HCT116 (cell line): ENCODE results near the gene COG2. TPM values are rescaled to one million over a fixed set of nuclear protein-coding genes. Genes with fewer than 3 reads are reported as not detected.
A peak's percentile ranks its signal among the peaks of the same experiment; 100 is the strongest.

Experiments
- ATAC-seq: fragments of 200-7000 bp; cut with Tn5 transposase; 2 replicates; pipeline ENCODE4 v1.9.1; 2020; ENCODE audit warnings: mild to moderate bottlenecking, moderate library complexity
- Bru-seq: library from RNA; stranded (reverse); fragments of 400-500 nt; gene quantifications from one replicate; lab custom pipeline; 2021; lab: Mats Ljungman, UMichigan
- BruChase-seq, 2 experiments: library from RNA; stranded (reverse); fragments of 400-500 nt; gene quantifications; one replicate each; lab custom pipeline; 2021; lab: Mats Ljungman, UMichigan
- BruUV-seq: library from RNA; stranded (reverse); fragments of 400-500 nt; replicated peaks from 2 replicates; lab custom pipeline; 2021; lab: Mats Ljungman, UMichigan
- CTCF ChIA-PET: fragments of 300-600 bp; sonication (Branson Sonifier 250); formaldehyde crosslinking; loops from one replicate; lab custom pipeline; 2021; ENCODE audit warnings: antibody characterized with exemption; lab: Charles Lee
- POLR2A ChIA-PET: fragments of 300-600, 350-600 bp; sonication (Branson Sonifier 250); formaldehyde crosslinking; loops from one replicate; lab custom pipeline; 2021; ENCODE audit warnings: antibody characterized with exemption; lab: Charles Lee
- RAD21 ChIA-PET, 2 experiments: fragments of 300-600 bp; sonication (Branson Sonifier 250); formaldehyde crosslinking; loops; one replicate each; lab custom pipeline; 2023; ENCODE audit warnings: low total read pairs in 2 of 2; ENCODE audit not compliant: uncharacterized antibody in 2 of 2, unreplicated experiment in 2 of 2, low non-redundant PET in 1 of 2; lab: Charles Lee
- DNase-seq: peaks from one replicate; pipeline ENCODE4 v3.0.0-alpha.2; 2010; ENCODE audit warnings: low read depth, low spot score
- H2AFZ ChIP-seq: fragments of 200-600 bp; shearing (Covaris generic), sonication (generic); 2 replicates; pipeline ENCODE4 v1.6.1; 2017; ENCODE audit warnings: low read depth, mixed run types, mixed read lengths, antibody characterized with exemption, low read length; ENCODE audit not compliant: poor library complexity, severe bottlenecking
- H3K27ac ChIP-seq: 2 replicates; pipeline ENCODE4 v1.5.1; 2012; ENCODE audit warnings: low read depth, low read length
- H3K27me3 ChIP-seq: fragments of 200-600 bp; sonication (generic); 2 replicates; pipeline ENCODE4 v1.6.1; 2016; ENCODE audit warnings: mixed run types, low read length, mixed read lengths; ENCODE audit not compliant: insufficient read depth
- H3K36me3 ChIP-seq, 2 experiments: fragments of 200-500 bp in 1 of 2; fragments of 200-600 bp in 1 of 2; sonication (Bioruptor generic) in 1 of 2; sonication (generic) in 1 of 2; 2 replicates each; pipeline versions ENCODE4 v1.5.1 to v1.6.1; 2014 to 2016; ENCODE audit warnings: low read length in 2 of 2, inconsistent platforms in 1 of 2, mixed read lengths in 1 of 2, mixed run types in 1 of 2; ENCODE audit not compliant: insufficient read depth in 2 of 2, control insufficient read depth in 1 of 2
- H3K4me1 ChIP-seq, 2 experiments: fragments of 200-600 bp in 1 of 2; sonication (generic) in 1 of 2; 2 replicates each; pipeline versions ENCODE4 v1.5.1 to v1.6.1; 2012 to 2017; ENCODE audit warnings: low read length in 2 of 2, inconsistent platforms in 1 of 2, mild to moderate bottlenecking in 1 of 2, mixed read lengths in 1 of 2, mixed run types in 1 of 2, moderate library complexity in 1 of 2; ENCODE audit not compliant: insufficient read depth in 2 of 2, control insufficient read depth in 1 of 2
- H3K4me2 ChIP-seq: fragments of 200-600 bp; sonication (generic); 2 replicates; pipeline ENCODE4 v1.6.1; 2017; ENCODE audit warnings: mixed run types, low read length, mixed read lengths
- H3K4me3 ChIP-seq, 2 experiments: fragments of 200-600 bp in 1 of 2; sonication (generic) in 1 of 2; replicated peaks in 1 of 2; 2 replicates each; pipeline ENCODE4 v1.5.1; 2011 to 2016; ENCODE audit warnings: low read length in 2 of 2, control low read depth in 1 of 2, low read depth in 1 of 2, mild to moderate bottlenecking in 1 of 2, mixed read lengths in 1 of 2, mixed run types in 1 of 2
- H3K79me2 ChIP-seq: fragments of 200-600 bp; sonication (generic); 2 replicates; pipeline ENCODE4 v1.6.1; 2017; ENCODE audit warnings: mild to moderate bottlenecking, mixed run types, low read length, moderate library complexity, mixed read lengths; ENCODE audit not compliant: insufficient read depth
- H3K9ac ChIP-seq: fragments of 200-600 bp; sonication (generic); 2 replicates; pipeline ENCODE4 v1.6.1; 2016; ENCODE audit warnings: low read length, mixed read lengths
- H3K9me2 ChIP-seq: fragments of 200-600 bp; sonication (generic), shearing (Covaris generic); 2 replicates; pipeline ENCODE4 v1.6.1; 2017; ENCODE audit warnings: mixed run types, mild to moderate bottlenecking, moderate library complexity; ENCODE audit not compliant: insufficient read depth
- H3K9me3 ChIP-seq, 2 experiments: fragments of 200-500 bp in 1 of 2; fragments of 200-600 bp in 1 of 2; sonication (Bioruptor generic) in 1 of 2; sonication (generic) in 1 of 2; 2 replicates each; pipeline ENCODE4 v1.6.1; 2014 to 2017; ENCODE audit warnings: low read length in 2 of 2, mixed read lengths in 2 of 2, inconsistent platforms in 1 of 2, low read depth in 1 of 2, mild to moderate bottlenecking in 1 of 2, mixed run types in 1 of 2, moderate library complexity in 1 of 2; ENCODE audit not compliant: control insufficient read depth in 1 of 2, insufficient read depth in 1 of 2
- H4K20me1 ChIP-seq: fragments of 200-600 bp; sonication (generic), shearing (Covaris generic); 2 replicates; pipeline ENCODE4 v1.6.1; 2017; ENCODE audit warnings: mixed run types, mild to moderate bottlenecking, moderate library complexity; ENCODE audit not compliant: insufficient read depth
- CEBPB ChIP-seq: IDR thresholded peaks from 2 replicates; pipeline ENCODE4 v1.6.1; 2012; ENCODE audit warnings: low read depth
- EGR1 ChIP-seq: IDR thresholded peaks from 2 replicates; pipeline ENCODE4 v1.6.1; 2012; ENCODE audit warnings: low read depth
- ELF1 ChIP-seq: IDR thresholded peaks from 2 replicates; pipeline ENCODE4 v1.6.1; 2012; ENCODE audit warnings: low read depth, borderline replicate concordance
- FOSL1 ChIP-seq: IDR thresholded peaks from 2 replicates; pipeline ENCODE4 v1.6.1; 2012; ENCODE audit warnings: low read depth
- JUND ChIP-seq: IDR thresholded peaks from 2 replicates; pipeline ENCODE4 v1.6.1; 2012
- POLR2AphosphoS5 ChIP-seq: IDR thresholded peaks from 2 replicates; pipeline ENCODE4 v1.6.1; 2011; ENCODE audit warnings: mild to moderate bottlenecking, low read depth, low read length, moderate library complexity
- REST ChIP-seq: IDR thresholded peaks from 2 replicates; pipeline ENCODE4 v1.6.1; 2012; ENCODE audit warnings: low read depth
- SIN3A ChIP-seq: IDR thresholded peaks from 2 replicates; pipeline ENCODE4 v1.6.1; 2012; ENCODE audit warnings: low read depth
- SRF ChIP-seq: IDR thresholded peaks from 2 replicates; pipeline ENCODE4 v1.6.1; 2012; ENCODE audit warnings: low read depth
- TCF7L2 ChIP-seq: IDR thresholded peaks from 2 replicates; pipeline ENCODE4 v1.7.0; 2011; ENCODE audit warnings: borderline replicate concordance, inconsistent platforms; ENCODE audit not compliant: insufficient read depth, insufficient read length; ENCODE audit errors: extremely low read depth
- YY1 ChIP-seq: IDR thresholded peaks from 2 replicates; pipeline ENCODE4 v1.6.1; 2011; ENCODE audit warnings: low read length, low read depth, moderate library complexity, mild to moderate bottlenecking; ENCODE audit not compliant: insufficient replicate concordance; ENCODE audit errors: extremely low read depth
- ZFX ChIP-seq: fragments of 450-650 bp; IDR thresholded peaks from 2 replicates; pipeline ENCODE4 v1.6.1; 2017
- ZNF274 ChIP-seq: fragments of 200-500 bp; sonication (Bioruptor generic); IDR thresholded peaks from 2 replicates; pipeline ENCODE4 v1.6.1; 2014; ENCODE audit warnings: mild to moderate bottlenecking, low read depth, low read length, inconsistent platforms
- intact Hi-C: fragments of 100-400 bp; cut with micrococcal nuclease; formaldehyde crosslinking; loops from 2 replicates; pipeline ENCODE4 v1.10.0; 2022
- long read RNA-seq: library from polyadenylated mRNA; unstranded; transcript quantifications from one replicate; pipeline ENCODE4 v2.0.0, GENCODE V29; 2021; ENCODE audit not compliant: unreplicated experiment
- polyA plus RNA-seq: library from polyadenylated mRNA; unstranded; fragments of >200 nt; gene quantifications from 2 replicates; pipeline ENCODE4 v1.2.1, GENCODE V29; 2012; ENCODE audit warnings: missing spikeins
- total RNA-seq: library from RNA; stranded (reverse); gene quantifications from one replicate; pipeline ENCODE4 v1.2.1, GENCODE V29; 2021; ENCODE audit not compliant: unreplicated experiment
- TF ChIP-seq, protein P1 (sequence below): IDR thresholded peaks from 2 replicates; pipeline ENCODE4 v1.6.1; 2012
- TF ChIP-seq, protein P2 (sequence below): IDR thresholded peaks from 2 replicates; pipeline ENCODE4 v1.6.1; 2011; ENCODE audit warnings: mild to moderate bottlenecking, low read length, moderate library complexity; ENCODE audit not compliant: insufficient replicate concordance; ENCODE audit errors: extremely low read depth

The COG2 gene, protein sequence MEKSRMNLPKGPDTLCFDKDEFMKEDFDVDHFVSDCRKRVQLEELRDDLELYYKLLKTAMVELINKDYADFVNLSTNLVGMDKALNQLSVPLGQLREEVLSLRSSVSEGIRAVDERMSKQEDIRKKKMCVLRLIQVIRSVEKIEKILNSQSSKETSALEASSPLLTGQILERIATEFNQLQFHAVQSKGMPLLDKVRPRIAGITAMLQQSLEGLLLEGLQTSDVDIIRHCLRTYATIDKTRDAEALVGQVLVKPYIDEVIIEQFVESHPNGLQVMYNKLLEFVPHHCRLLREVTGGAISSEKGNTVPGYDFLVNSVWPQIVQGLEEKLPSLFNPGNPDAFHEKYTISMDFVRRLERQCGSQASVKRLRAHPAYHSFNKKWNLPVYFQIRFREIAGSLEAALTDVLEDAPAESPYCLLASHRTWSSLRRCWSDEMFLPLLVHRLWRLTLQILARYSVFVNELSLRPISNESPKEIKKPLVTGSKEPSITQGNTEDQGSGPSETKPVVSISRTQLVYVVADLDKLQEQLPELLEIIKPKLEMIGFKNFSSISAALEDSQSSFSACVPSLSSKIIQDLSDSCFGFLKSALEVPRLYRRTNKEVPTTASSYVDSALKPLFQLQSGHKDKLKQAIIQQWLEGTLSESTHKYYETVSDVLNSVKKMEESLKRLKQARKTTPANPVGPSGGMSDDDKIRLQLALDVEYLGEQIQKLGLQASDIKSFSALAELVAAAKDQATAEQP
- total RNA-seq (28.6 TPM), Bru-seq, nascent RNA (percentile 81 among the genes with signal in this experiment), BruChase-seq, experiment 1, labeled RNA remaining after a 6-hour chase (percentile 68 among the genes with signal in this experiment), BruChase-seq, experiment 2, labeled RNA remaining after a 2-hour chase (percentile 66 among the genes with signal in this experiment)
- polyA plus RNA-seq = 8.7 and 13.4 TPM in 2 replicates
- long read RNA-seq, transcript COG2-202 (18 exons, 2,921 nt) = major isoform, 62 of 74 reads
- long read RNA-seq, transcript COG2-201 (18 exons, 2,843 nt) = minor isoform, 5 of 74 reads
- long read RNA-seq, partial matches to known transcripts = 3 of 74 reads
- long read RNA-seq, other reads (novel, unspliced or antisense) = 4 of 74 reads

GRCh38 chr1:230642263-230642959 lies at the start of gene COG2:
TSS of gene COG2 (plus strand) at chr1:230642481. CDS start at chr1:230642607, 126 bp downstream.
- Histone ChIP-seq H3K36me3 (no peaks in the 10 kb centered on the region), H3K4me3 (peak within 1 kb of the TSS; percentile 96 to 98), H3K9me3 (no peaks in the 10 kb centered on the region), H3K27ac (peak within 1 kb of the TSS; percentile 47), H4K20me1 (no peaks in the 10 kb centered on the region), H3K9me2 (no peaks in the 10 kb centered on the region), H3K4me2 (peak within 1 kb of the TSS; percentile 78), H3K9ac (peak within 1 kb of the TSS; percentile 81), H3K79me2 (peaks cover 48% of the 10 kb centered on the region), H2AFZ (peak within 1 kb of the TSS; percentile 81), H3K4me1 (peaks cover 11 to 22% of the 10 kb centered on the region in 2 experiments; a peak in 3 of 4 replicates), H3K27me3 (peaks cover 16% of the 10 kb centered on the region; the same call in 1 of the 2 replicates)
- DNase-seq = peak; percentile 85
- ChIA-PET RAD21 (no interaction called here), POLR2A (interaction anchor here (0.5 kb wide), 1 partner anchor 9 kb away, joined by 3 read pairs; no protein-coding TSS in a partner anchor), CTCF (interaction anchor here (0.7 to 1.9 kb wide), 7 partner anchors 8 to 575 kb away, joined by 3 to 6 read pairs (median 4); no protein-coding TSS in a partner anchor)
- ATAC-seq = peak; percentile 95
- intact Hi-C loops = loop anchor here (2.0 to 5.0 kb wide), 2 partner anchors 336 to 960 kb away; partner anchors contain the start of genes ARV1 and TTC13
- TSS peak; percentile 58 for BruUV-seq
- TF ChIP-seq ELF1 (peak; percentile 85), EGR1 (peak; percentile 49; the same call in 1 of the 2 replicates), CEBPB (no peak), TCF7L2 (peak; percentile 35), FOSL1 (no peak), JUND (no peak), REST (no peak), SIN3A (no peak; the same call in 1 of the 2 replicates), ZNF274 (no peak), ZFX (peak; percentile 45; the same call in 1 of the 2 replicates), POLR2AphosphoS5 (peak; percentile 77), SRF (0 out of 2 replicates have a peak, but pooled peaks have one; percentile 49), YY1 (peak; percentile 94)
- TF ChIP-seq, protein P1, sequence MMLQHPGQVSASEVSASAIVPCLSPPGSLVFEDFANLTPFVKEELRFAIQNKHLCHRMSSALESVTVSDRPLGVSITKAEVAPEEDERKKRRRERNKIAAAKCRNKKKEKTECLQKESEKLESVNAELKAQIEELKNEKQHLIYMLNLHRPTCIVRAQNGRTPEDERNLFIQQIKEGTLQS = no peak
- TF ChIP-seq, protein P2, sequence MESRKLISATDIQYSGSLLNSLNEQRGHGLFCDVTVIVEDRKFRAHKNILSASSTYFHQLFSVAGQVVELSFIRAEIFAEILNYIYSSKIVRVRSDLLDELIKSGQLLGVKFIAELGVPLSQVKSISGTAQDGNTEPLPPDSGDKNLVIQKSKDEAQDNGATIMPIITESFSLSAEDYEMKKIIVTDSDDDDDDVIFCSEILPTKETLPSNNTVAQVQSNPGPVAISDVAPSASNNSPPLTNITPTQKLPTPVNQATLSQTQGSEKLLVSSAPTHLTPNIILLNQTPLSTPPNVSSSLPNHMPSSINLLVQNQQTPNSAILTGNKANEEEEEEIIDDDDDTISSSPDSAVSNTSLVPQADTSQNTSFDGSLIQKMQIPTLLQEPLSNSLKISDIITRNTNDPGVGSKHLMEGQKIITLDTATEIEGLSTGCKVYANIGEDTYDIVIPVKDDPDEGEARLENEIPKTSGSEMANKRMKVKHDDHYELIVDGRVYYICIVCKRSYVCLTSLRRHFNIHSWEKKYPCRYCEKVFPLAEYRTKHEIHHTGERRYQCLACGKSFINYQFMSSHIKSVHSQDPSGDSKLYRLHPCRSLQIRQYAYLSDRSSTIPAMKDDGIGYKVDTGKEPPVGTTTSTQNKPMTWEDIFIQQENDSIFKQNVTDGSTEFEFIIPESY = peak; percentile 53
